ENCODE measurements around the gene NBPF11.
"Not testable (repeated sequence)": the region's sequence is repeated elsewhere in the genome, so short reads cannot be mapped to it uniquely, and the experiment has no call there.

GRCh38 chr1:148151911-148152656, at the start of gene NBPF11:
- not testable (repeated sequence) for TF ChIP-seq TP53 (CRISPR knock-in tag; IDR thresholded peaks at IDR 0.05); CTCF (IDR thresholded peaks at IDR 0.05); ZSCAN18 (CRISPR knock-in tag; IDR thresholded peaks at IDR 0.05); GTF2I (CRISPR knock-in tag; conservative IDR thresholded peaks at IDR 0.05); NFATC4 (CRISPR knock-in tag; IDR thresholded peaks at IDR 0.05); ZNF317 (CRISPR knock-in tag; IDR thresholded peaks at IDR 0.05; ENCODE audit: borderline replicate concordance, low read depth); ZNF138 (CRISPR knock-in tag; conservative IDR thresholded peaks at IDR 0.05); MXD4 (CRISPR knock-in tag; IDR thresholded peaks at IDR 0.05; ENCODE audit: borderline replicate concordance); ZNF416 (CRISPR knock-in tag; IDR thresholded peaks at IDR 0.05); AFF4 (CRISPR knock-in tag; IDR thresholded peaks at IDR 0.05; ENCODE audit: borderline replicate concordance); FOXP1 (CRISPR knock-in tag; IDR thresholded peaks at IDR 0.05; ENCODE audit: borderline replicate concordance)
- 0 out of 2 replicates have a peak, but pooled peaks have one; percentile 20 for TF ChIP-seq ARID4B (CRISPR knock-in tag; IDR thresholded peaks at IDR 0.05; ENCODE audit: borderline replicate concordance)
